Medulla oblongata (tissue), 1 donor: ENCODE data around the gene SLCO3A1.

ENCODE experiments used
- DNase-seq: peaks from one replicate; pipeline ENCODE4 v3.0.0-alpha.2; 2015; ENCODE audit errors: extremely low spot score

The SLCO3A1 gene

GRCh38 chr15:92123962-92124656, 270.6 kb downstream of the SLCO3A1 start:
- peak; percentile 86 for DNase-seq

GRCh38 chr15:92124657-92125010, 271.1 kb downstream of the SLCO3A1 start:
- no peak for DNase-seq

GRCh38 chr15:92128788-92129187, 275.3 kb downstream of the SLCO3A1 start:
- no peak for DNase-seq

GRCh38 chr15:92130244-92130643, 276.7 kb downstream of the SLCO3A1 start:
- DNase-seq, result no peak

DNA sequence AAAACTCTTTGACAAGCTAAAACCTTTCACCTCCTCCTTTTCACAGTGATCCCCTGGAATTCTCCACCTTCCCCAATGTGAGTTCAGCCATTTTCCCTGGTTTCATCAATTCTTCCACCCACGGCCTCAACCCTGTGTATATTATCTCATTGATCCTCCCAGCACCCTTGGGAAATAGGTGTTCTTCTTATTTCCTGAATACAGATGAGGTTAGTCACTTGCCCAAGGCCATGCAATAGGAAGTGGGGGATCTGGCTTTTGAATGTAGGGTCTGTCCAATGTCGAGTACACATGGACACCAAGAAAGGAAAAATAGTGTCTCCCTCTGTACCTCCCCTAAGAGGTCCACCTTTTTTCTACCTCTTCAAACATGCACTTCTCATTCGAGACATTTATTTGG, 277.4 kb downstream of the SLCO3A1 start:
- no peak for DNase-seq

- DNase-seq, result no peak
Measured at GRCh38 chr15:92132982-92133755, 279.7 kb downstream of the SLCO3A1 start.

- no peak for DNase-seq
Measured at GRCh38 chr15:92140796-92141195, 287.3 kb downstream of the SLCO3A1 start.

DNA sequence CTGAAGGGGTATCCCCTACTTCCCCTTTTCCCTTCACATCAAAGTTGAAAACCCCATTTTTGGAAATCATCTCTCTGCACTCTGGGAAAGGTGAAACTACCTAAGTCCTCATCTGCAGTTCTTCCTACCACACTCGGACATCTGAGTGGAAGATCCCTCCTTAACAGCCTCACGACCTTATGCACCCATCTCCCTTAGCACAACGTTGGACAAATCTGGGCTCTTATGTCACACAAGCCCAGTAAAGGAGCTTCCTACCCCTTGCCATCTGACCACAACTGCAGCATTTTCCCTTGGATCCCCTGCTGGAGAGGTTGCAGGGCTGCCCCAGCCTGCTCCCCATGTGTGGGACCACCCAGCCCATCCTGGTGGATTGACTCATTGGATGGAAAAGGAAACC, 288.1 kb downstream of the SLCO3A1 start:
- DNase-seq, result no peak

DNA sequence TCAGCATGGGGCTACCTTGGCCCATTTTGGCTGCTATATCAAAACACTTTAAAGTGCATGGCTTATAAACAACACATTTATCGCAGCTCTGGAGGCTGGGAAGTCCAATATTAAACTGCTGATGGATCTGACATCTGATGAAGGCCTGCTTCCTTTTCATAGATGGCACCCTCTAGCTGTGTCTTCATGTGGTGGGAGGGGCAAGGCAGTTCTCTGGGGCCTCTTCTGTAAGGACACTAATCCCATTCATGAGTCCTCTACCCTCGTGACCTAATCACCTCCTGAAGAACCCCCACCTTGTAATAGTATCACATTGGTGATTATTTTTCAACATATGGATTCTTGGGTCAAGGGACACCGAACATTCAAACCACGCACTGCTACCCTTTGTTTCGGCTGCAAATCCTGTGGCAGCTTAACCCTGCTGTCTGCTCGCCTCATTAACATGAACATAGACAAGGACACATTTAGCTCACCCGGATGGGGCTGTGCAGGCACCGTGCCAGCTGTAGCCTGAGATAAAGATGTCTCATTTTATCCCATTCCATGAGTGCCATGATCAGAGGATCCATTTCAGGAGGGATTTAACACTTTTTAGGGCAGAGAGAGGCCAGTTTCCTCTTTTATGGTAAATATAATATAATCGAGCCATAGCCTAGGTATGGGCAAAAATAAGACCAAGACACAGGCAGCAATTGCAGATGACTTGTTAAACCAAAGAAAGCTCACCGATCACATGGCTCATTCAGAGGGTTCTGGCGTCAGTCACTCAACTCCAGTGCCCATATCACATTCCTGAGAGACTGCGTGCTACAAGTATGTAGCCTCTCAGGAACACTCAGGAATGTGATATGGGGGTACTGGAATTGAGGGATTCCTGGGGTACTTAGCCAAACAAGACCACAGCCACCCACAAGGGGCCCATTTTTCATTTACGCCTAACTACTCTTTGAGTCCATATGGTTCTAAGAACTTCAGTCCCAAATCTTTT, 289.0 kb downstream of the SLCO3A1 start:
- no peak for DNase-seq

- no peak for DNase-seq
Measured at GRCh38 chr15:92143765-92144164, 290.3 kb downstream of the SLCO3A1 start.

DNA sequence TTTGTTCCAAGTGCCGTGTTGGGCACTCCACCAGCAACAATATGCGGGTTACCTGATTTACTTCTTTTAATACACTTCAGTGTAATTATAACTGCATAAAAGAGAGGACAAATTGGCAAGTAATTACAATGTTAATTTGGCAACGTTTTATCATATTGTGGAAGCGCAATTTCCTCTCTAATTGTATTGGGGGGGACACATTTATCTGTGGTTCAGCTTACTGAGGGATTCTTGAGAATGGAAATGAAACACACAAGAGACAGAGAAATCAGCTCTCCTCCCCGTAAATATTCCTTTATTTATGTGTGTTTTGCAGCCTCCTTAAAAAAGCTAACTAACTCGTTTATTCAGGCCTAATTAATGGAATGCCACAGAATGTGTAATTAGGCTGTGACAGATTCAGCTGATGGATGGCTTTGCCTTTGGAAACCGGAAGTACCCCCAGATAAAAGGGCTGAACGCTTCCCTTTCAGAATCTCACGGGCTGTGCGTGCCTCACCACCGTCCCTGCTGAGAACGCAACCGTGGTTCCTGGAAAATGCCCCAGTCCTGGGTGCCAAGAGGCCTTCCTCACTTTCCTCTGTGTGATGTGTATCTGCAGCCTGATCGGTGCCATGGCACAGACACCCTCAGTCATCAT, 293.1 kb downstream of the SLCO3A1 start:
- DNase-seq, result no peak

- DNase-seq, result no peak
Measured at GRCh38 chr15:92149029-92149428, 295.5 kb downstream of the SLCO3A1 start.

GRCh38 chr15:92149465-92149864, 296.0 kb downstream of the SLCO3A1 start:
- DNase-seq, result no peak

GRCh38 chr15:92151168-92151567, 297.7 kb downstream of the SLCO3A1 start:
- DNase-seq, result no peak

DNA sequence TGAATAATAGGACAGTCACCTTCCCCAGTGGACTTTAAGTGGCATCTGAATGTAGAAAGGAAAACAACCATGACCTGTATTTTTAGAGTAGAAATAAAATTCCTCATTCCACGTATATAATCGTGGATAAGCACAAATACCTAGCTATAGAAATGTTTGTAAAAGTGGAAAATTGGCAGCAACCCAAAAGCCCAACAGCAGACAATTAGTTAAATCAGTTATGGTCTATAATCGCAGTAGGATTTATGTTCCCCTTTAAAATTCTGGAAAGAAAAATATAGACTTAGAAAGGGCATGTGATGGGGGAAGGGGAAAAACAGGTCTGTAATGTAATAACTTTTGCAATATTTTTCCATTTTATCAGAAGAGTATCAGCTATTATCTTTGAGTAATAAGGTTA, 298.2 kb downstream of the SLCO3A1 start:
- no peak for DNase-seq

- no peak for DNase-seq
Measured at GRCh38 chr15:92152983-92153382, 299.5 kb downstream of the SLCO3A1 start.

DNA sequence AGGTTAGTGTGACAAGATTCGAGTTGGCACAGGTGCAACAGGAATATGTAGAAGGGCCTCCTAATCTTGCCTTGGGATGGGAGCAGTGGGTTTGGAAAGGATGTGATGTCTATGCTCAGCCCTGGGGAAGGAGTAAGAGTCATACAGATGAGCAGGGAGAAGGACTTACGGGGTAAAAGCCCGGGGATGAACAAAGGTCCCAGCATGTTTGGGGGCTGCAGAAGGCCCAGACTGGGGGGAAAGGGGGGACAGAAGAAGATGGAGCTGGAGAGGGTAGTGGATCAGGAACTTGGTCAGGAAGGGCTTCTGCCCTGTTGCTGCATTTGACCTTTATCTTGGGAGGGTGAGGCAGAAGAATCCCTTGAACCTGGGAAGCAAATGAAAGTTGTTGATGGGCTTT, 300.1 kb downstream of the SLCO3A1 start:
- DNase-seq, result no peak

DNA sequence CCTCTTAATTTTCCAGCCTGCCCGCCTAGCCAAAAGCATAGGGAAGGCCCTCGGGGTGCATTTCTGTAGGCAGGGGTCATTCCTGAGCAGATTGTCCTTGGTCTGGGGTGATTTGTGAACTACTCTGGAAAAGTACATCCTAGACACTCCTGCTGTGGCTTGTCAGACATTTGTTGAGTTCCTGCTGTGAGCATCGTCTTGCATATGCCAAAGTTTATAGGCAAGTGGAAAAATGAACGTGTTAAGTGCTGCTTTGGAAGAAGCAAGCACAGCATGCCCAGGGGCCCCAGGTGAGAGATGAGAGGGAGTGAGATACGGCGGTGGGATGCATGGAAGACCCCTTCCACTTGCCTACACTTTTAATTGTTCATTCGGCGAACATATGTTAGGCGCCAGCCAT, 302.4 kb downstream of the SLCO3A1 start:
- DNase-seq, result no peak

- DNase-seq, result no peak
Measured at GRCh38 chr15:92157666-92158298, 304.3 kb downstream of the SLCO3A1 start.

DNA sequence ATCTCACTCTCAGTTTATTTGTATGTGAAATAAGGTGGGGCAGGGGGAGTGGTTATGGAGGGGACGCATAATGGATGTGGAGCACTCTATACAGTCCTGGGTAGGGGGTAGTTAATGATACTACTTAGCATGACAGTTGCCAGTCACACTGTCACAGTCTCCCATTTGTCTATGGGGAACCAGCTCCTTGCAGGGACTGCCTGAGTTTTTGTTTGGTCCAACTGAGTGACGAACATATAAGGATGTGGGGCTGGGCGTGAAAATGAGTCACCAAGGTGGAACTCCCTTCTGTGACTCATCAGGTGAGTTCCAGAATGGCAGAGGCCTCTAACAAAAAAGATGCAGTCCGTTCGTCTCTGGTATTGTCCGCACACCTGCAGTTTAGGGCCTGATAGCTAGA, 304.9 kb downstream of the SLCO3A1 start:
- no peak for DNase-seq

DNA sequence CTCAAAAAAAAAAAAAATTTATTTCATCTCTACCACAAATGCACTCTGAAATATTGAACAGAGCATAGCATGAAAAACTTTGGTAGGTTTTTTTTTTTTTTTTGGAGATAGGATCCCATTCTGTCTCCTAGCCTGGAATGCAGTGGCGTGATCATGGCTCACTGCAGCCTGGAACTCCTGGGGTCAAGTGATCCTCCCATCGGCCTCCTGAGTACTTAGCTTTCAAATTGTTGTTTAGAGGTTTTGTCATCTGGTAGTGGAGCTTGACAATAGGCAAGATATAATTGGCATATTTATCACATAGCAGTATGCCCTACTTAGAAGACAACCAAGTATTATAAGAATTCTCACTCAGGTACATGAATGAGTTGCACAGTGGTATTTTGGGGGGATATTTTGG, 306.0 kb downstream of the SLCO3A1 start:
- no peak for DNase-seq
